HepG2 (cell line): Measurements from ENCODE around the gene HIVEP2. TPM values are rescaled to one million over a fixed set of nuclear protein-coding genes. Genes with fewer than 3 reads are reported as not detected.

Experiments
- GPN1 ChIP-seq: sonication (generic); formaldehyde crosslinking; IDR thresholded peaks from 2 replicates; pipeline ENCODE4 v1.5.1; 2020; ENCODE audit warnings: missing genetic modification reagents, borderline replicate concordance
- SCMH1 ChIP-seq: sonication (generic); formaldehyde crosslinking; IDR thresholded peaks from 2 replicates; pipeline ENCODE4 v1.9.0; 2021; ENCODE audit warnings: missing genetic modification reagents, mild to moderate bottlenecking, borderline replicate concordance
- ZBTB42 ChIP-seq: sonication (generic); formaldehyde crosslinking; IDR thresholded peaks from 2 replicates; pipeline ENCODE4 v1.5.0; 2020; ENCODE audit warnings: mild to moderate bottlenecking, missing genetic modification reagents
- ZNF296 ChIP-seq: sonication (generic); formaldehyde crosslinking; conservative IDR thresholded peaks from 2 replicates; pipeline ENCODE4 v1.5.0; 2020; ENCODE audit warnings: mild to moderate bottlenecking, missing genetic modification reagents
- ZNF598 ChIP-seq: sonication (generic); formaldehyde crosslinking; IDR thresholded peaks from 2 replicates; pipeline ENCODE4 v1.5.1; 2020; ENCODE audit warnings: mild to moderate bottlenecking, missing genetic modification reagents, borderline replicate concordance
- polyA plus RNA-seq, 8 experiments: library from polyadenylated mRNA; depleted of rRNA in 3 of 8; stranded (reverse) in 7 of 8; unstranded in 1 of 8; fragments of >200 nt; fragmentation: Illumina TruSeq in 4 of 8; extraction: Trizol in 4 of 8; gene quantifications; 2 replicates each; pipeline versions ENCODE4 v1.2.1 to v1.2.3, GENCODE V29; 2011 to 2016; ENCODE audit warnings: low read depth in 4 of 8, missing spikeins in 1 of 8, mixed read lengths in 1 of 8; ENCODE audit not compliant: insufficient read depth in 1 of 8
- total RNA-seq, 5 experiments: library from RNA; depleted of rRNA; stranded (reverse); fragments of >200 nt; fragmentation: Illumina TruSeq; extraction: Trizol; gene quantifications; 2 replicates each; pipeline ENCODE4 v1.2.3, GENCODE V29; 2016; ENCODE audit warnings: low read depth in 1 of 5
- TF ChIP-seq, protein P1 (sequence below): sonication (generic); formaldehyde crosslinking; IDR thresholded peaks from 2 replicates; pipeline ENCODE4 v1.4.0; 2020; ENCODE audit warnings: missing genetic modification reagents, mild to moderate bottlenecking, borderline replicate concordance
- TF ChIP-seq, protein P2 (sequence below): sonication (generic); formaldehyde crosslinking; IDR thresholded peaks from 2 replicates; pipeline ENCODE4 v1.4.0; 2020; ENCODE audit warnings: missing genetic modification reagents, mild to moderate bottlenecking, borderline replicate concordance
- TF ChIP-seq, protein P3 (sequence below): sonication (generic); formaldehyde crosslinking; IDR thresholded peaks from 2 replicates; pipeline ENCODE4 v1.5.0; 2020; ENCODE audit warnings: mild to moderate bottlenecking, missing genetic modification reagents

The HIVEP2 gene
- total and polyA plus RNA-seq, 2 of the 13 experiments (the other 11 are each of a cell fraction or from before 2014, with no cell fraction given) = 3.4 to 12.9 TPM

DNA sequence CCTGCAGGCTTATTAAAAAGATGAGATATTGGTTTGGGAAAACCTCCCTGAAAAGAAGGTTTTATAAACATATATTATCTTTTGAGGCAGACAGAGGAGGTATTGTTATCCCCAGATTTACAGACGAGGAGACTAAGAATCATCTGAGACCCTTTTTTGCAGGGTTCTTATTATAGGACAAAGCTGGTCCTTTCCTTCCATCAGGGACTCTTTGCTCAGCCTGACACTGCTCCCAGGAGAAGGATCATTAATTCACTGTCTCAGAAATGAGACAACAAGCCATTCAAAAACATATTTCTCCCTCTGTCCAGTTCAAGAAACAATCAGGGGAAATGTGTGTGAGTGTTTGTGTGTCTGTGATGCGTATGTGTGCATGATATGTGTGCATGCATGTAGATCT is 33.5 kb downstream of the HIVEP2 start (continued):
- TF ChIP-seq, protein P1, sequence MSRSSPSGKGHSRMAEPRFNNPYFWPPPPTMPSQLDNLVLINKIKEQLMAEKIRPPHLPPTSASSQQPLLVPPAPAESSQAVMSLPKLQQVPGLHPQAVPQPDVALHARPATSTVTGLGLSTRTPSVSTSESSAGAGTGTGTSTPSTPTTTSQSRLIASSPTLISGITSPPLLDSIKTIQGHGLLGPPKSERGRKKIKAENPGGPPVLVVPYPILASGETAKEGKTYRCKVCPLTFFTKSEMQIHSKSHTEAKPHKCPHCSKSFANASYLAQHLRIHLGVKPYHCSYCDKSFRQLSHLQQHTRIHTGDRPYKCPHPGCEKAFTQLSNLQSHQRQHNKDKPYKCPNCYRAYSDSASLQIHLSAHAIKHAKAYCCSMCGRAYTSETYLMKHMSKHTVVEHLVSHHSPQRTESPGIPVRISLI = no peak
- no peak for TF ChIP-seq ZNF296 (CRISPR knock-in tag)
- TF ChIP-seq ZNF598 (CRISPR knock-in tag) = no peak
- no peak for TF ChIP-seq GPN1 (CRISPR knock-in tag)
- TF ChIP-seq SCMH1 (CRISPR knock-in tag) = no peak
- no peak for TF ChIP-seq ZBTB42
- TF ChIP-seq, protein P2, sequence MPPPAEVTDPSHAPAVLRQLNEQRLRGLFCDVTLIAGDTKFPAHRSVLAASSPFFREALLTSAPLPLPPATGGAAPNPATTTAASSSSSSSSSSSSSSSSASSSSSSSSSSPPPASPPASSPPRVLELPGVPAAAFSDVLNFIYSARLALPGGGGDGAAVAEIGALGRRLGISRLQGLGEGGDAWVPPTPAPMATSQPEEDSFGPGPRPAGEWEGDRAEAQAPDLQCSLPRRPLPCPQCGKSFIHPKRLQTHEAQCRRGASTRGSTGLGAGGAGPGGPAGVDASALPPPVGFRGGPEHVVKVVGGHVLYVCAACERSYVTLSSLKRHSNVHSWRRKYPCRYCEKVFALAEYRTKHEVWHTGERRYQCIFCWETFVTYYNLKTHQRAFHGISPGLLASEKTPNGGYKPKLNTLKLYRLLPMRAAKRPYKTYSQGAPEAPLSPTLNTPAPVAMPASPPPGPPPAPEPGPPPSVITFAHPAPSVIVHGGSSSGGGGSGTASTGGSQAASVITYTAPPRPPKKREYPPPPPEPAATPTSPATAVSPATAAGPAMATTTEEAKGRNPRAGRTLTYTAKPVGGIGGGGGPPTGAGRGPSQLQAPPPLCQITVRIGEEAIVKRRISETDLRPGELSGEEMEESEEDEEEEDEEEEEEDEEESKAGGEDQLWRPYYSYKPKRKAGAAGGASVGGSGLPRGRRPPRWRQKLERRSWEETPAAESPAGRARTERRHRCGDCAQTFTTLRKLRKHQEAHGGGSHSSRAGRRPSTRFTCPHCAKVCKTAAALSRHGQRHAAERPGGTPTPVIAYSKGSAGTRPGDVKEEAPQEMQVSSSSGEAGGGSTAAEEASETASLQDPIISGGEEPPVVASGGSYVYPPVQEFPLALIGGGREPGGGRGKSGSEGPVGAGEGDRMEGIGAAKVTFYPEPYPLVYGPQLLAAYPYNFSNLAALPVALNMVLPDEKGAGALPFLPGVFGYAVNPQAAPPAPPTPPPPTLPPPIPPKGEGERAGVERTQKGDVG (CRISPR knock-in tag) = no peak
- TF ChIP-seq, protein P3, sequence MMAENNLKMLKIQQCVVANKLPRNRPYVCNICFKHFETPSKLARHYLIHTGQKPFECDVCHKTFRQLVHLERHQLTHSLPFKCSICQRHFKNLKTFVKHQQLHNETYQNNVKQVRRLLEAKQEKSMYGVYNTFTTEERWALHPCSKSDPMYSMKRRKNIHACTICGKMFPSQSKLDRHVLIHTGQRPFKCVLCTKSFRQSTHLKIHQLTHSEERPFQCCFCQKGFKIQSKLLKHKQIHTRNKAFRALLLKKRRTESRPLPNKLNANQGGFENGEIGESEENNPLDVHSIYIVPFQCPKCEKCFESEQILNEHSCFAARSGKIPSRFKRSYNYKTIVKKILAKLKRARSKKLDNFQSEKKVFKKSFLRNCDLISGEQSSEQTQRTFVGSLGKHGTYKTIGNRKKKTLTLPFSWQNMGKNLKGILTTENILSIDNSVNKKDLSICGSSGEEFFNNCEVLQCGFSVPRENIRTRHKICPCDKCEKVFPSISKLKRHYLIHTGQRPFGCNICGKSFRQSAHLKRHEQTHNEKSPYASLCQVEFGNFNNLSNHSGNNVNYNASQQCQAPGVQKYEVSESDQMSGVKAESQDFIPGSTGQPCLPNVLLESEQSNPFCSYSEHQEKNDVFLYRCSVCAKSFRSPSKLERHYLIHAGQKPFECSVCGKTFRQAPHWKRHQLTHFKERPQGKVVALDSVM (CRISPR knock-in tag) = no peak
